ENCODE data around the gene EGLN2.

EGLN2 gene

DNA sequence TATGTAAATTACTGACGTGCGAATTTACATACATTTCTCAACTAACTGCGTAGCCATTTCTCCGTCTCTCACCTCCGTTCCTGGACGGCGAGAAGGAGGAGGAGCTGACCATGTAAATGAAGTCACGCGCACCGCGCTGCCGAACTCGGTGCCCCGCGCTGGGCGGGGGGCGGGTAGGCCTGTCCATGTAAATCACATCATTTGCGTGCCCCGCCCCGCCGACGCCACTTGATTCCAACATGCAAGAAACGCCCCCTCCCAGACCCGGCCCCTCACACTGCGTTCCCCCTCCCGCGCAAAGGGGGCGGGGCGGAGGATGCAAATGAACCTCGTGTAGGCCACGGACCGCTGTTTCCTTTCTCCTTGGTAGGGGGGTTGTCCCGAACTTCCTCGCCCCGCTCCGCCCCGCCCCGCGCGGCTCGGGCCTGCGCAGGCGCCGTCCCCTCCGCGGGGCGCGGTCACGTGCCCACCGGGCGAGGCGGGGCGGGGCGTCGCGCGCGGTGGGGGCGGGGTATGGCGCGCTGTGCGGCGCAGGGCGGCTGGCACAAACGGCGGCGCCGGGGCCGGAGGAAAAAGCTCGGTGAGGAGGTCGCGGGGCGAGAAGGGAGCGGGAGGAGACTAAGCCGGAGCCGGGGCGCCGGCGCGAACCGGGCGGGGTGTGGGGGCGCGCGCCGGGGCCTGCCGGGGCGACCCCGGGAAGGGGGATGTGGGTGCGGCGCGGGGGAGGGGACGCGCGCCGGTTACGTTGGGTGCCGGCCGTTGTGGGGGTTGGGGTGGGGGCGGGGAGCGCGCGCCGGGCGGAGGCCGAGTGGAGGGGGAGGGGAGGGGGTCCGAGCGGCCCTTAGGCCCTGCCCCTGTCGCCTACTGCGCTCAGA is at the start of gene EGLN2:
Gene EGLN2 (plus strand): TSS at position 509 of the 875 bp plus-strand sequence. CDS start 1,382 bp downstream, outside the sequence.
- Mint-ChIP-seq H3K36me3 (peaks cover 37% of the 10 kb centered on the region), H3K27ac (peak within 1 kb of the TSS; percentile 99), H3K4me1 (peaks cover 67% of the 10 kb centered on the region), H3K4me3 (peak within 1 kb of the TSS; percentile 94), H3K9me3 (no peaks in the 10 kb centered on the region), H3K27me3 (no peaks in the 10 kb centered on the region)
- peak; percentile 90 for ATAC-seq

DNA sequence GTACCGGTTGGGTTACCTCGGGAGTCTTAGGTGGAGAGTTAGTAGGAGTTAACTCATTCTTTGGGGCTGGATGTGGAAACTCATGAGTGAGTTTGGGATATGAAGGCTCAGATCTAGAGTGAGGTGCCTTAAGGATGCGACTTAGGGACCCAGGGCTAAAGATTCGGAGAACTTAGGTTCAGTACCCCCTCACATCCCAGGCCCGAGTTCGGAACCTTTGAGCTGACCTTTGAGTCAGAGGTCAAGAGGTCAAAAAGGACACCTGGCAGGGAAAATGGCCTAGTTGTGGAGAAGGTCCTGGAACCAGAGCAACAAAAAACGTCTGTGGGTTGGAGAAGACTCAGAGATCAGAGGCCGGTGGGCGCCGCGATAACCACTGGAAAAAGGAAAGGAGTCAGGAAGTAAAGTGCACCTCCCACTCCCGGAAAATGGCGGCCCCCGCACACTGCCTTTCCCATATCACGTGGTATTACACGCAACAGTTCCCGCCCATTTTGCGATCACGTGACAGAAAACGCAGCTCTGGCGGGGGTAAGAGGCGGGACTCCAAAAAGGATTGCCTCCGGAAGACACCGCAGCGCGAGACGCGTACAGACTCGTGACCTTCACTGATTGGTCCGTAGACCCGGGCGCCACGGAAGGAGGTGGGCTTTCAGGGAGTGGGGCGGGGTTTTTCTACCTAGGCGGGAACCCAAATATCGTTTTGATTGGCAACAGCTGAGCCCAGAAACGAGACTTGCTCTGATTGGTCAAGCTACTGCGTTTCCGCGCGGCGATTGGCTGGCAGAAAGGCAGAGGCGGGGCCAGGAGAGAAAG is 48.7 kb upstream of the EGLN2 start, which contains the start of gene ACTMAP:
Gene ACTMAP (minus strand): TSS at position 420 of the 816 bp plus-strand sequence. CDS start 674 bp downstream, outside the sequence.
- Mint-ChIP-seq H3K9me3 (no peaks in the 10 kb centered on the region), H3K27me3 (no peaks in the 10 kb centered on the region), H3K36me3 (peaks cover 33% of the 10 kb centered on the region), H3K4me3 (peak within 1 kb of the TSS; percentile 92), H3K4me1 (peaks cover 50% of the 10 kb centered on the region), H3K27ac (peak within 1 kb of the TSS; percentile 96)
- peak; percentile 96 for ATAC-seq

DNA sequence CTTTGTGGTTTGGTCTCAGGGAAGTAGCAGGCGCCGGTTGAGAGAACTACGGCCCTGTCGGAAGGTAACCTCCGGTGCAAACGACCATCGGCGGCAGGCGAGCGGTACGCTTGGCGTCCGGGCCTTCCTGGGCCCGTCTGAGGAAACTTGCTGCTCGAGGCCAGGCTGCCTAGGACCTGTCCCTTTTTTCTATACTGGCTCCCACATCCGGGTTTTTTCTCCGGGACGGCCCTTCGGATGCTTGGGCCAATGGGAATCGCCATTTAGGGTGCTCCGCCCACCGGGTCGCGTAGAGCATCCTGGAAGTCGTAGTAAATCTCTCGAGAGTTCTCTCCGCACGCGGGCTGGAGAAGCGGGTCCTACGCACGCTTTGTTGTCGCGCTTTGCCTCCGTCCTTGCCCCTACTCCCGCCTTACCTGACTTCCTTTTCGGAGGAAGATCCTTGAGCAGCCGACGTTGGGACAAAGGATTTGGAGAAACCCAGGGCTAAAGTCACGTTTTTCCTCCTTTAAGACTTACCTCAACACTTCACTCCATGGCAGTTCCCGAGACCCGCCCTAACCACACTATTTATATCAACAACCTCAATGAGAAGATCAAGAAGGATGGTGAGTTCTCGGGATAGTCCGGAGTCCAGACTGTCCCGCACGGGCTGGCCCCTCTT is 48.0 kb upstream of the EGLN2 start, which contains the start of gene SNRPA:
Gene SNRPA (plus strand): TSS at position 330 of the 664 bp plus-strand sequence. CDS start 206 bp downstream, at position 536.
- peak; percentile 86 for ATAC-seq

DNA sequence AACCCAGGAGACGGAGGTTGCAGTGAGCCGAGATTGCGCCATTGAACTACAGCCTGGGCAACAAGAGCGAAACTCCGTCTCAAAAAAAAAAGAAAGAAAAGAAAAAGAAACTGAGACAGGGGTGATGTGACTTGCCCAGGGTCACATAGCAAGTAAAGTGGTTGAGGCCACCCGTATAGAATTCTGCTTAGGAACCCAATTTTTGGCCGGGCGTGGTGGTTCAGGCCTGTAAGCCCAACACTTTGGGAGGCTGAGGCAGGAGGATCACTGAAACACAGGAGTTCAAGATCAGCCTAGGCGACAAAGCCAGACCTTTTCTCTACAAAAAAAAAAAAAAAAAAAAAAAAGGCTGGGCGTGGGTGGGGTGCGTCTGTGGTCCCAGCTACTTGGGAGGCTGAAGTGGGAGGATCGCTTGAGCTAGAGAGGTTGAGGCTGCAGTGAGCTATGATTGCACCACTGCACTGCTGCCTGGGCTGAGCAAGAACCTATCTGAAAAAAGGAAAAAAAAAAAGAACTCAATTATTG is 46.7 kb upstream of the EGLN2 start:
- Mint-ChIP-seq H3K27ac (peak overlapping the region; percentile 96), H3K27me3 (no peaks in the 10 kb centered on the region), H3K4me1 (peaks cover 66% of the 10 kb centered on the region), H3K9me3 (no peaks in the 10 kb centered on the region), H3K4me3 (peak overlapping the region; percentile 92), H3K36me3 (peaks cover 48% of the 10 kb centered on the region)
- no peak for ATAC-seq

More for the DNA sequence above, 48.0 kb upstream of the EGLN2 start, which contains the start of gene SNRPA:
- Mint-ChIP-seq H3K9me3 (no peaks in the 10 kb centered on the region), H3K27me3 (no peaks in the 10 kb centered on the region), H3K4me3 (peak within 1 kb of the TSS; percentile 92), H3K27ac (peak within 1 kb of the TSS; percentile 96), H3K4me1 (peaks cover 57% of the 10 kb centered on the region), H3K36me3 (peaks cover 37% of the 10 kb centered on the region)

DNA sequence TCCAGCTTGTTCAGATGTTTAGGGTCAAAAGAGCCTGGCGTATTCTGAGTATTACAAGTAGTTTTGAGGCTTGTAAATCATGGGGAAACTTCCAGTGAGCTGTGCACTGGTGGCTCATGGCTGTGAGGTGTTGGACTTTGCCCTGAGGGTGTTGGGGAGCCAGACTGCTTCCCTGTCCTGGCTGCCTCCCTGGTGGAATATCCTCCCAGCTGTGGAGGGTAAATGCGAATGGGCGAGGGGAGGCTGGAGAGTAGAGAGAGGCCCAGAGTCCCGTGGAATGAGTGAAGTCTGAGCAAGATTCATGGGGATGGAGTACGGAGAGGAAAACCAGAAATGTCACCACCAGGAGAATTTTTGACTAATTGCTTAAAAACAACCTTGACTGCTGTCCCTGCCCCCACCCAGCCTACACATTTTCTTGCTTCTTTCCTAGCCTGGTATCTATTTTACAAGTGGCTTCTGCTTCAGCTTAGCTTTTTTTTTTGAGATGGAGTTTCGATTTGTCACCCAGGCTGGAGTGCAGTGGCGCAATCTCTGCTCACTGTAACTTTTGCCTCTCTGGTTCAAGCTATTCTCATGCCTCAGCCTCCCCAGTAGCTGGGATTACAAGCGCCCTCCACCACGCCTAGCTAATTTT is 44.3 kb upstream of the EGLN2 start:
- H3K27ac Mint-ChIP-seq = peak overlapping the region; percentile 86
- H3K27me3 Mint-ChIP-seq = no peaks in the 10 kb centered on the region
- H3K4me1 Mint-ChIP-seq = peaks cover 46% of the 10 kb centered on the region
- ATAC-seq = no peak
- peak overlapping the region; percentile 80 for H3K4me3 Mint-ChIP-seq
- H3K36me3 Mint-ChIP-seq = peaks cover 61% of the 10 kb centered on the region
- no peaks in the 10 kb centered on the region for H3K9me3 Mint-ChIP-seq

DNA sequence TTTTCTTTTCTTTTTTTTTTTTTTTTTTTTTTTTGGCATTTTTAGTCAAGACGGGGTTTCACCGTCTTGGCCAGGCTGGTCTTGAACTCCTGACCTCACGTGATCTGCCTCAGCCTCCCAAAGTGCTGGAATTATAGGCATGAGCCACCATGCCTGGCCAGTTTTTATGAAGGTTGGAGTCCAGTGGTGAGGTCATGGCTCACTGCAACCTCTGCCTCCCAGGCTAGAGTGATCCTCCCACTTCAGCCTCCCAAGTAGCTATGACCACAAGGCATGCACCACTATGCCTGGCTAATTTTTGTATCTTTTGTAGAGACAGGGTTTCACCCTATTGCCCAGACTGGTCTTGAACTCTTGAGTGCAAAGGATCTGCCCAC is 43.8 kb upstream of the EGLN2 start:
- no peaks in the 10 kb centered on the region for H3K9me3 Mint-ChIP-seq
- peaks cover 66% of the 10 kb centered on the region for H3K36me3 Mint-ChIP-seq
- peaks cover 42% of the 10 kb centered on the region for H3K4me1 Mint-ChIP-seq
- ATAC-seq = no peak
- H3K4me3 Mint-ChIP-seq = peak overlapping the region; percentile 80
- peak overlapping the region; percentile 86 for H3K27ac Mint-ChIP-seq
- no peaks in the 10 kb centered on the region for H3K27me3 Mint-ChIP-seq

DNA sequence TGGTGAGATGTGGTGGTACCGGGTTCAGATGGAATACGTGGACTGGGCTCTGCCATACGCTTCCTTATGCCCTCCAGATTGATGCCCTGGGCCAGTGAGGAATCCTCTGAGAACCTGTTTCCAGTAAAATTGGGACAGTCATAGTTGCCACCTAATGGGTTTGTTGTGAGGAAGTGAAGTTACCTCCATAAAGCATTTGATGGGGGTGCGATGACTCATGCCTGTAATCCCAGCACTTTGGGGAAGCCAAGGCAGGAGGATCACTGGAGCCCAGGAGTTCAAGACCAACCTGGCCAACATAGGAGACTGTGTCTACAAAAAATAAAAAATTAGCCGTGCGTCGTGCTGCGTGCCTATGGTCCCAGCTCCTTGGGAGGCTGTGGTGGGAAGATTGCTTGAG is 43.2 kb upstream of the EGLN2 start:
- Mint-ChIP-seq H3K4me1 (peaks cover 43% of the 10 kb centered on the region), H3K9me3 (no peaks in the 10 kb centered on the region), H3K27me3 (no peaks in the 10 kb centered on the region), H3K36me3 (peaks cover 72% of the 10 kb centered on the region), H3K27ac (peak overlapping the region; percentile 86), H3K4me3 (peak overlapping the region; percentile 80)
- ATAC-seq = no peak

DNA sequence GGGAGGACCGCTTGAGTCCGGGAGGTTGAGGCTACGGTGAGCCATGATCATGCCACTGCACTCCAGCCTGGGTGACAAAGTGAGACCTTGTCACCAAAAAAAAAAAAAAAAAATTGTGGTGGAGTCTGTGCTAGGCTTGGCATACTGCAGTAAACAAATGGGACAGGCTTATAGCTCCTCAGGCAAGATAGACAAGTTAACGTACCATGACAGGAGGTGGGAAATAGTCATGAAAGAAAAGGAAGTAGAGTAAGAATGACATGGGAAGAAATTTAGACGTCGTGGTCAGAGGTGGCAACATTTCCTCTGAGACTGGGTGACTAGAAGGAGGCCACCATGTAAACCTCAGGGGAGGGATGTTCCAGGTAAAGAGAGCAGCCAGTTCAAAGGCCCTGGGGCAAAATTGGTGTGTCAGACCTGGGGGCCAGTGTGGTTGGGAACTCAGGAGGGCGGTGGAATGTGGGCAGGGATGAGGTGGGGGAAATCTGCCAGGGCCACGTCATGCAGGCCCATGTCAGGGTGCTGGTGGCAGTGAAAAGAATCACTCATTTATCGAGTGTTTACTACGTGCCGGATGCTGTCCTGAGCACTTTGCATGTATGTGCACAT is 42.4 kb upstream of the EGLN2 start:
- H3K27ac Mint-ChIP-seq = peak overlapping the region; percentile 86
- peak overlapping the region; percentile 35 for H3K4me3 Mint-ChIP-seq
- no peaks in the 10 kb centered on the region for H3K9me3 Mint-ChIP-seq
- H3K27me3 Mint-ChIP-seq = no peaks in the 10 kb centered on the region
- peaks cover 73% of the 10 kb centered on the region for H3K36me3 Mint-ChIP-seq
- H3K4me1 Mint-ChIP-seq = peaks cover 48% of the 10 kb centered on the region
- ATAC-seq = no peak

DNA sequence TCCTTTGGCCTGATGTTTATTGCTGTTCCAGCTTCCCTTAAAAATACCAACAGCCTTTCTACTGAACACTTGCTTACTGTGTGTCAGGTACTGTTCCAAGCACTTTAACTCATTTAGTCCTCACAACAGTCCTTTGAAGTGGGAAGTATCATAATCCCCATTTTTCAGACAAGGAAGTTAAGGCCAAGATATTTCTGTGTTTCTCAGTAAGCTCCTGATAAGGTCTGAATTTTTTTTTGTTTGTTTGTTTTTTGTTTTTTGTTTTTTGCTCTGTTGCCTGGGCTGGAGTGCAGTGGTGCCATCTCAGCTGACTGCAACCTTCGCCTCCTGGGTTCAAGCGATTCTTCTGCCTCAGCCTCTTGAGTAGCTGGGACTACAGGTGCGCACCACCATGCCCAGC is 40.5 kb upstream of the EGLN2 start:
- Mint-ChIP-seq H3K4me3 (no peak overlapping the region), H3K27me3 (no peaks in the 10 kb centered on the region), H3K36me3 (peaks cover 80% of the 10 kb centered on the region), H3K27ac (no peak overlapping the region), H3K9me3 (no peaks in the 10 kb centered on the region), H3K4me1 (peaks cover 44% of the 10 kb centered on the region)
- ATAC-seq = no peak

DNA sequence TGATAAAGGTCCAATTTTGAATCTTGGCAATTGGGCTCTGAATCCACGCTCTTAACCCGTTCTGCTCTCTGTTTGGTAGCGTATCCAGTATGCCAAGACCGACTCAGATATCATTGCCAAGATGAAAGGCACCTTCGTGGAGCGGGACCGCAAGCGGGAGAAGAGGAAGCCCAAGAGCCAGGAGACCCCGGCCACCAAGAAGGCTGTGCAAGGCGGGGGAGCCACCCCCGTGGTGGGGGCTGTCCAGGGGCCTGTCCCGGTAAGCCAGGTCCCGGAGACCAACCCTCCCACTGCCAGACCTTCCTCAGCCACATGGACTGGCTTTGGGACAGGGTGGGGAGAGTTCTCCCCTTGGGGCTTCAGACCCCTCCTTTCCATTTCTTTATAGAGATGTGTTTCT is 39.6 kb upstream of the EGLN2 start:
- no peak for ATAC-seq
- Mint-ChIP-seq H3K9me3 (no peaks in the 10 kb centered on the region), H3K36me3 (peaks cover 85% of the 10 kb centered on the region), H3K4me3 (no peak overlapping the region), H3K27me3 (no peaks in the 10 kb centered on the region), H3K27ac (no peak overlapping the region), H3K4me1 (peaks cover 45% of the 10 kb centered on the region)

DNA sequence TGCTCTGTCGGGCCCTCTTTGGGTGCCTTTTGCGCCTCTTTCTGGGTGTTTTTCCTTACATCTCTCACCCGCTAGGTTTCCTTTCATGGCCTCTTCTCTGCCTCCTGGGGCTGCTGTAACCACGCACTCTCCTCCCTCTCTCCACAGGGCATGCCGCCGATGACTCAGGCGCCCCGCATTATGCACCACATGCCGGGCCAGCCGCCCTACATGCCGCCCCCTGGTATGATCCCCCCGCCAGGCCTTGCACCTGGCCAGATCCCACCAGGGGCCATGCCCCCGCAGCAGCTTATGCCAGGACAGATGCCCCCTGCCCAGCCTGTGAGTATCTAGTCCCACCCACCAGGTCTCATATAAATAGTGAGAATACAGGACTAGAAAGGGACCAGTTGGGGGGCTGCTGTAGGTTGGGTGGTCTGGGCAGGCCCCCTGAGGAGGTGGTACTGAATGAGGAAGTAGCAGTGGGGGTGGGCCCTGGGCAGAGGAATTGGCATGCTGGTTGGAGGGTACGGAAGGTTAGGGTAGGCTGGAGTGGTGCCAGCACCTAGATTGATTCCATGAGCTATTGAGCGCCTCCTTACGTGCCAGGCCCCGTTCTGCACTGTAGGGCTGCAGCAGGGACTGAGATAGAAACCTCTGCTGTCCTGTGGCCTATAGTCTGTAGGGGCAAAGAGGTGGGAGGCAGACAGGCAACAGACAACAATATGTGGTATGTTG is 36.1 kb upstream of the EGLN2 start:
- H3K36me3 Mint-ChIP-seq = peaks cover 78% of the 10 kb centered on the region
- H3K27ac Mint-ChIP-seq = peak overlapping the region; percentile 23
- no peak overlapping the region for H3K4me3 Mint-ChIP-seq
- H3K4me1 Mint-ChIP-seq = peaks cover 23% of the 10 kb centered on the region
- ATAC-seq = no peak
- no peaks in the 10 kb centered on the region for H3K9me3 Mint-ChIP-seq
- no peaks in the 10 kb centered on the region for H3K27me3 Mint-ChIP-seq

DNA sequence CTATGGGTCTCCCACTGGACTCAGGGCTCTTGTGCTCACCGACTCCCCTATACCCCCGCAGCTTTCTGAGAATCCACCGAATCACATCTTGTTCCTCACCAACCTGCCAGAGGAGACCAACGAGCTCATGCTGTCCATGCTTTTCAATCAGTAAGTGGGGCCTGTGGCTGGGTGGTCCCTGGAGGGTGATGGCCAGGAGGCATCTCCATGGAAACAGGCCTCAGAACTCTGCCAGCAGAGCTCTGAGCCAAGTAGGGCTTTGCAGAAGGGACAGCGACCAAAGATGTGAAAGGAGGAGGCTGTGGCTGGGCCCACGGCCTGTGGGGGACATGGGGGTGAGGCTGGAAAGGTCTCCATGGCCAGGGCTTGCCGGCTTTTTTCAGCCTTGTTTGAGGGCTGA is 35.5 kb upstream of the EGLN2 start:
- no peak for ATAC-seq
- H3K36me3 Mint-ChIP-seq = peaks cover 73% of the 10 kb centered on the region
- H3K4me3 Mint-ChIP-seq = no peak overlapping the region
- no peaks in the 10 kb centered on the region for H3K9me3 Mint-ChIP-seq
- no peak overlapping the region for H3K27ac Mint-ChIP-seq
- H3K4me1 Mint-ChIP-seq = peaks cover 23% of the 10 kb centered on the region
- H3K27me3 Mint-ChIP-seq = no peaks in the 10 kb centered on the region

DNA sequence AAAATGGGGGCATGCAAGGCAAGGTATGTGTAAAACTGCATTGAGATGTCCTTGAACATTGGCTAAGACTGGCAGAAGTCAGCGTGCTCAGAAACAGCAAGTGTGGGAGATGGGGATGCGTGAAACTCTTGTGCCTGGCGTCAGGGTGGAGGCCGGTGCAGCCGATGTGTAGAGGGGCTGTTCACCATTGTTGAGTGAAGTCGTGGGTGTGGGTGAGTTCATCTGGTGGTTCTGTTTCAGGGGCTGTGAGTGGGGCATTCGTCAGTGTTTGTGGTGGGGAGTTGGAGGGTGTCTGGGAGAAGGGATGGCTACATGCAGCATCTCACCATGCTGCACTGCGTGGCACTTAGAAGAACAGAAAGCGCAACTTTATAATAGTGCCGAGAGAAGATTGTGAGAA is 35.0 kb upstream of the EGLN2 start:
- ATAC-seq = no peak
- peaks cover 75% of the 10 kb centered on the region for H3K36me3 Mint-ChIP-seq
- H3K4me3 Mint-ChIP-seq = no peak overlapping the region
- peaks cover 23% of the 10 kb centered on the region for H3K4me1 Mint-ChIP-seq
- no peaks in the 10 kb centered on the region for H3K27me3 Mint-ChIP-seq
- H3K9me3 Mint-ChIP-seq = no peaks in the 10 kb centered on the region
- no peak overlapping the region for H3K27ac Mint-ChIP-seq

All from stimulated activated memory B cell treated with anti-CD40 and anti-IgM and Interleukin-4, amounts not matched to agents 10 μg/mL and 1 μg/mL and 100 μg/mL, for 72 hours (primary cell).